ENCODE results near the gene SH3BP5. TPM values are rescaled to one million over a fixed set of nuclear protein-coding genes. Genes with fewer than 3 reads are reported as not detected.

Gene SH3BP5
- total RNA-seq, 4 donors from 2014 or later: 99.0 to 113 (median 105) TPM

GRCh38 chr3:15260531-15260930, 71.9 kb downstream of the SH3BP5 start:
- Histone ChIP-seq H3K36me3 (peaks cover 2 to 69% (median 16%) of the 10 kb centered on the region in 3 donors), H3K27ac (peak overlapping the region in 1 of 4 donors; percentile 44), H3K9me3 (no peaks in the 10 kb centered on the region), H3K4me3 (no peak overlapping the region), H3K4me1 (peaks cover 0 to 39% (median 13%) of the 10 kb centered on the region in 4 donors), H3K27me3 (no peaks in the 10 kb centered on the region)
- TF ChIP-seq POLR2A (IDR thresholded peaks at IDR 0.05): no peak
- no peak for TF ChIP-seq CTCF (IDR thresholded peaks at IDR 0.05)
- TF ChIP-seq EP300 (IDR thresholded peaks at IDR 0.05): no peak
- 91% methylated on average over 4 of the region's 4 CpGs for WGBS, 2 donors
- no peak for DNase-seq (ENCODE audit: low spot score in 2 of 2)

- DNase-seq (ENCODE audit: low spot score in 2 of 2): no peak
- WGBS, 2 donors: 95% methylated on average over 7 of the region's 7 CpGs
- Histone ChIP-seq H3K36me3 (peaks cover 2 to 85% (median 19%) of the 10 kb centered on the region in 3 donors), H3K4me3 (no peak overlapping the region), H3K27me3 (no peaks in the 10 kb centered on the region), H3K27ac (no peak overlapping the region), H3K4me1 (peaks cover 0 to 23% (median 1%) of the 10 kb centered on the region in 4 donors), H3K9me3 (no peaks in the 10 kb centered on the region)
- TF ChIP-seq EP300 (IDR thresholded peaks at IDR 0.05) (no peak), CTCF (IDR thresholded peaks at IDR 0.05) (no peak), POLR2A (IDR thresholded peaks at IDR 0.05) (no peak)
Observed at GRCh38 chr3:15258720-15259119, 73.7 kb downstream of the SH3BP5 start.

GRCh38 chr3:15256861-15257341, 75.5 kb downstream of the SH3BP5 start:
- no peaks in the 10 kb centered on the region for H3K27me3 ChIP-seq
- peaks cover 2 to 96% (median 18%) of the 10 kb centered on the region in 3 donors for H3K36me3 ChIP-seq
- H3K27ac ChIP-seq: peak overlapping the region in 2 of 4 donors; percentile 41 to 60
- H3K4me3 ChIP-seq: no peak overlapping the region
- 82 to 83% methylated on average over 3 to 8 of the region's 8 CpGs for WGBS, 2 donors
- DNase-seq (ENCODE audit: low spot score in 2 of 2): no peak
- TF ChIP-seq CTCF (IDR thresholded peaks at IDR 0.05) (no peak), EP300 (IDR thresholded peaks at IDR 0.05) (peak in 1 of 2 donors; percentile 2)
- H3K4me1 ChIP-seq: peaks cover 0 to 13% (median 0%) of the 10 kb centered on the region in 4 donors
- no peaks in the 10 kb centered on the region for H3K9me3 ChIP-seq

GRCh38 chr3:15255215-15255614, 77.2 kb downstream of the SH3BP5 start:
- H3K36me3 ChIP-seq: peaks cover 0 to 96% (median 13%) of the 10 kb centered on the region in 3 donors
- no peaks in the 10 kb centered on the region for H3K9me3 ChIP-seq
- H3K27me3 ChIP-seq: no peaks in the 10 kb centered on the region
- H3K4me3 ChIP-seq: no peak overlapping the region
- DNase-seq (ENCODE audit: low spot score in 2 of 2): no peak
- TF ChIP-seq CTCF (IDR thresholded peaks at IDR 0.05) (no peak), EP300 (IDR thresholded peaks at IDR 0.05) (no peak), POLR2A (IDR thresholded peaks at IDR 0.05) (no peak)
- peak overlapping the region in 2 of 4 donors; percentile 0 to 60 for H3K27ac ChIP-seq
- peaks cover 0 to 7% (median 0%) of the 10 kb centered on the region in 4 donors for H3K4me1 ChIP-seq
- WGBS, 2 donors: 83 to 98% methylated on average over 2 of the region's 2 CpGs

GRCh38 chr3:15253023-15253697, 79.2 kb downstream of the SH3BP5 start:
- 65 to 70% methylated on average over 7 of the region's 7 CpGs for WGBS, 2 donors
- no peak for TF ChIP-seq CTCF (IDR thresholded peaks at IDR 0.05)
- no peak for TF ChIP-seq POLR2A (IDR thresholded peaks at IDR 0.05)
- TF ChIP-seq EP300 (IDR thresholded peaks at IDR 0.05): no peak
- no peaks in the 10 kb centered on the region for H3K27me3 ChIP-seq
- no peak for DNase-seq (ENCODE audit: low spot score in 2 of 2)
- H3K27ac ChIP-seq: peak overlapping the region in 3 of 4 donors; percentile 10 to 54 (median 18)
- no peak overlapping the region for H3K4me3 ChIP-seq
- H3K36me3 ChIP-seq: peaks cover 0 to 95% (median 13%) of the 10 kb centered on the region in 3 donors
- H3K9me3 ChIP-seq: no peaks in the 10 kb centered on the region
- peaks cover 0 to 7% (median 0%) of the 10 kb centered on the region in 4 donors for H3K4me1 ChIP-seq

Data from tibial nerve (tissue), 4 donors.